OCI-LY1 (cell line): Measurements from ENCODE around the gene MED4.

ENCODE experiments used
- H2AFZ ChIP-seq: fragments of 200-600 bp; sonication (generic), shearing (Covaris generic); 2 replicates; pipeline ENCODE4 v1.6.0; 2014; ENCODE audit warnings: antibody characterized with exemption, mild to moderate bottlenecking, low read length
- H3F3A ChIP-seq: fragments of 200-600 bp; sonication (generic), shearing (Covaris generic); 2 replicates; pipeline ENCODE4 v1.6.0; 2014; ENCODE audit warnings: mild to moderate bottlenecking, antibody characterized with exemption, low read length, moderate library complexity; ENCODE audit not compliant: insufficient read depth
- H3K27ac ChIP-seq: fragments of 200-600 bp; sonication (generic); 2 replicates; pipeline ENCODE4 v1.5.1; 2014; ENCODE audit warnings: low read length, mixed run types, mild to moderate bottlenecking, low read depth; ENCODE audit not compliant: poor library complexity, severe bottlenecking
- H3K27me3 ChIP-seq: fragments of 200-600 bp; sonication (generic); 2 replicates; pipeline ENCODE4 v1.6.0; 2014; ENCODE audit warnings: antibody characterized with exemption, mild to moderate bottlenecking, low read length, moderate library complexity; ENCODE audit not compliant: insufficient read depth
- H3K36me3 ChIP-seq: fragments of 200-600 bp; sonication (generic); 2 replicates; pipeline ENCODE4 v1.6.1; 2014; ENCODE audit warnings: mild to moderate bottlenecking, antibody characterized with exemption, low read length, moderate library complexity, mixed read lengths; ENCODE audit not compliant: insufficient read depth
- H3K4me1 ChIP-seq: fragments of 200-600 bp; sonication (generic); 2 replicates; pipeline ENCODE4 v1.5.1; 2014; ENCODE audit warnings: mild to moderate bottlenecking, low read length, moderate library complexity; ENCODE audit not compliant: insufficient read depth, severe bottlenecking
- H3K4me2 ChIP-seq: fragments of 200-600 bp; sonication (generic), shearing (Covaris generic); 2 replicates; pipeline ENCODE4 v1.6.1; 2014; ENCODE audit warnings: low read length
- H3K4me3 ChIP-seq: fragments of 200-600 bp; sonication (generic); 2 replicates; pipeline ENCODE4 v1.5.1; 2014; ENCODE audit warnings: low read length, low read depth, mild to moderate bottlenecking, mixed read lengths; ENCODE audit not compliant: poor library complexity, severe bottlenecking
- H3K79me2 ChIP-seq: fragments of 200-600 bp; shearing (Covaris generic); 2 replicates; pipeline ENCODE4 v1.6.1; 2016; ENCODE audit warnings: mixed run types, low read length, mixed read lengths; ENCODE audit not compliant: insufficient read depth
- H3K9ac ChIP-seq: fragments of 200-600 bp; sonication (generic), shearing (Covaris generic); 2 replicates; pipeline ENCODE4 v1.6.1; 2014; ENCODE audit warnings: mild to moderate bottlenecking, low read length, mixed read lengths
- H3K9me2 ChIP-seq: fragments of 200-600 bp; sonication (generic), shearing (Covaris generic); 2 replicates; pipeline ENCODE4 v1.6.1; 2014; ENCODE audit warnings: low read depth, mild to moderate bottlenecking, low read length, mixed read lengths
- H3K9me3 ChIP-seq: fragments of 200-600 bp; shearing (Covaris generic); 2 replicates; pipeline ENCODE4 v1.6.1; 2014; ENCODE audit warnings: low read length, mixed read lengths
- H4K20me1 ChIP-seq: fragments of 200-600 bp; sonication (generic), shearing (Covaris generic); 2 replicates; pipeline ENCODE4 v1.6.0; 2016; ENCODE audit warnings: mild to moderate bottlenecking, low read length; ENCODE audit not compliant: insufficient read depth
- CTCF ChIP-seq: fragments of 200-600 bp; sonication (generic), shearing (Covaris generic); IDR thresholded peaks from 2 replicates; pipeline ENCODE4 v1.5.1; 2017; ENCODE audit warnings: mild to moderate bottlenecking, antibody characterized with exemption, low read length, moderate library complexity, mixed read lengths
- EZH2 ChIP-seq: fragments of 200-600 bp; sonication (generic), shearing (Covaris generic); IDR thresholded peaks from 2 replicates; pipeline ENCODE4 v1.8.0; 2017; ENCODE audit warnings: borderline replicate concordance, mixed run types, mild to moderate bottlenecking, antibody characterized with exemption, low read length, moderate library complexity, mixed read lengths

The MED4 gene

GRCh38 chr13:48113756-48114130, 18.8 kb upstream of the MED4 start:
- TF ChIP-seq CTCF (no peak), EZH2 (no peak)
- Histone ChIP-seq H3K4me2 (no peak overlapping the region), H3K27ac (no peak overlapping the region), H3K79me2 (no peaks in the 10 kb centered on the region), H3K36me3 (no peaks in the 10 kb centered on the region), H3K9ac (no peak overlapping the region), H3K4me3 (no peak overlapping the region), H3K9me2 (no peaks in the 10 kb centered on the region), H3K27me3 (0 out of 2 replicates have a peak, but pooled peaks cover 4% of the 10 kb centered on the region), H3F3A (no peaks in the 10 kb centered on the region), H3K9me3 (no peaks in the 10 kb centered on the region), H3K4me1 (no peaks in the 10 kb centered on the region), H2AFZ (no peak overlapping the region), H4K20me1 (no peaks in the 10 kb centered on the region)

- H3K27ac ChIP-seq: no peak overlapping the region
- no peaks in the 10 kb centered on the region for H3K79me2 ChIP-seq
- no peak overlapping the region for H3K4me2 ChIP-seq
- H3K4me3 ChIP-seq: no peak overlapping the region
- TF ChIP-seq CTCF: no peak
- no peak for TF ChIP-seq EZH2
- H3K36me3 ChIP-seq: no peaks in the 10 kb centered on the region
- H4K20me1 ChIP-seq: no peaks in the 10 kb centered on the region
- no peaks in the 10 kb centered on the region for H3K9me2 ChIP-seq
- no peaks in the 10 kb centered on the region for H3K9me3 ChIP-seq
- H3K4me1 ChIP-seq: no peaks in the 10 kb centered on the region
- no peak overlapping the region for H2AFZ ChIP-seq
- no peaks in the 10 kb centered on the region for H3F3A ChIP-seq
- H3K9ac ChIP-seq: no peak overlapping the region
- 0 out of 2 replicates have a peak, but pooled peaks cover 4% of the 10 kb centered on the region for H3K27me3 ChIP-seq
These were observed 18.2 kb upstream of the MED4 start for GRCh38 chr13:48112896-48113755.

- H3K4me3 ChIP-seq: no peak overlapping the region
- H3F3A ChIP-seq: no peaks in the 10 kb centered on the region
- H3K27me3 ChIP-seq: 0 out of 2 replicates have a peak, but pooled peaks cover 4% of the 10 kb centered on the region
- no peaks in the 10 kb centered on the region for H3K9me2 ChIP-seq
- no peaks in the 10 kb centered on the region for H3K4me1 ChIP-seq
- H2AFZ ChIP-seq: no peak overlapping the region
- no peak overlapping the region for H3K4me2 ChIP-seq
- H3K9ac ChIP-seq: no peak overlapping the region
- no peaks in the 10 kb centered on the region for H3K36me3 ChIP-seq
- H4K20me1 ChIP-seq: no peaks in the 10 kb centered on the region
- no peaks in the 10 kb centered on the region for H3K79me2 ChIP-seq
- H3K9me3 ChIP-seq: no peaks in the 10 kb centered on the region
- no peak overlapping the region for H3K27ac ChIP-seq
- no peak for TF ChIP-seq CTCF
- TF ChIP-seq EZH2: no peak
These were observed 16.2 kb upstream of the MED4 start for GRCh38 chr13:48110931-48111721.
